Right lobe of liver (tissue), 6 donors: ENCODE data around the gene RAB43. TPM values are rescaled to one million over a fixed set of nuclear protein-coding genes. Genes with fewer than 3 reads are reported as not detected.
"Not testable (repeated sequence)": the region's sequence is repeated elsewhere in the genome, so short reads cannot be mapped to it uniquely, and the experiment has no call there.

Source experiments
- ATAC-seq, 4 donors: fragments of 200-7000 bp; cut with Tn5 transposase; one replicate each; pipeline ENCODE4 v1.9.1; 2020; ENCODE audit warnings: mild to moderate bottlenecking in 4 of 4, moderate library complexity in 4 of 4
- DNase-seq, 3 donors: peaks; one replicate each; pipeline ENCODE4 v3.0.0-alpha.2; 2020
- H3K27ac ChIP-seq, 3 donors: fragments of 200-600 bp; one replicate each; pipeline ENCODE4 v1.8.0; 2022
- H3K27me3 ChIP-seq, 2 donors: fragments of 200-600 bp; one replicate each; pipeline ENCODE4 v1.8.0; 2022
- H3K36me3 ChIP-seq, 4 donors: fragments of 200-600 bp; sonication (generic) in 1 of 4; one replicate each; pipeline versions ENCODE4 v1.5.1 to v1.8.0; 2017 to 2022; ENCODE audit warnings: control low read depth in 1 of 4
- H3K4me1 ChIP-seq, 4 donors: fragments of 200-600 bp; sonication (generic) in 1 of 4; one replicate each; pipeline versions ENCODE4 v1.5.1 to v1.8.0; 2017 to 2022; ENCODE audit warnings: control low read depth in 1 of 4
- H3K4me3 ChIP-seq, 3 donors: fragments of 200-600 bp; one replicate each; pipeline ENCODE4 v1.8.0; 2022
- H3K9me3 ChIP-seq, 4 donors: fragments of 200-600 bp; sonication (generic) in 1 of 4; one replicate each; pipeline versions ENCODE4 v1.5.1 to v1.8.0; 2017 to 2022; ENCODE audit warnings: control low read depth in 1 of 4
- POLR2A ChIP-seq: fragments of 450-650 bp; IDR thresholded peaks from one replicate; pipeline ENCODE4 v1.6.1; 2017; ENCODE audit warnings: antibody characterized with exemption, mild to moderate bottlenecking
- WGBS: methylation state at CpG from one replicate; pipeline ENCODE4 v1.1.6; 2018; ENCODE audit warnings: low coverage, low lambda C conversion rate; ENCODE audit not compliant: insufficient coverage; ENCODE audit errors: missing lambda C conversion rate; 5-methylcytosine and 5-hydroxymethylcytosine counted together
- intact Hi-C, 2 donors: fragments of 100-400 bp; cut with DNase I; formaldehyde crosslinking; loops; one replicate each; pipeline versions ENCODE4 v1.11.2 to v1.14.1; 2022
- long read RNA-seq: library from polyadenylated mRNA; unstranded; transcript quantifications from one replicate; pipeline ENCODE4 v2.0.0, GENCODE V29; 2019
- total RNA-seq, 6 experiments: library from RNA; depleted of rRNA in 2 of 6; stranded (reverse); fragments of >200 nt in 2 of 6; fragmentation: NEBNext Ultra II Directional in 3 of 6; extraction: Animal tissue kit (Norgen Biotek cat#: 25700) in 3 of 6; gene quantifications; one replicate each; pipeline versions ENCODE4 v1.1.0 to v1.2.4, GENCODE V29; 2016 to 2023
- TF ChIP-seq, protein P1 (sequence below), 4 donors: fragments of 200-600 bp in 3 of 4; fragments of 450-650 bp in 1 of 4; IDR thresholded peaks; one replicate each; pipeline versions ENCODE4 v1.5.1 to v1.8.0; 2016 to 2022; ENCODE audit warnings: antibody characterized with exemption in 4 of 4, mild to moderate bottlenecking in 2 of 4
- donor health status: DM: no; HTN: yes; CAD: no.
- donor health status: DM: no; HTN: no; CAD: no.
- donor health status: DM: no; HTN: no; CAD: no.
- donor health status: DM: no; HTN: yes; CAD: no.
- donor health status: DM: no; HTN: yes; CAD: no.

Gene RAB43
- 10 to 100 TPM; 21.8 to 67.2 (median 38.5) TPM for total RNA-seq
- long read RNA-seq, result 0 reads

DNA sequence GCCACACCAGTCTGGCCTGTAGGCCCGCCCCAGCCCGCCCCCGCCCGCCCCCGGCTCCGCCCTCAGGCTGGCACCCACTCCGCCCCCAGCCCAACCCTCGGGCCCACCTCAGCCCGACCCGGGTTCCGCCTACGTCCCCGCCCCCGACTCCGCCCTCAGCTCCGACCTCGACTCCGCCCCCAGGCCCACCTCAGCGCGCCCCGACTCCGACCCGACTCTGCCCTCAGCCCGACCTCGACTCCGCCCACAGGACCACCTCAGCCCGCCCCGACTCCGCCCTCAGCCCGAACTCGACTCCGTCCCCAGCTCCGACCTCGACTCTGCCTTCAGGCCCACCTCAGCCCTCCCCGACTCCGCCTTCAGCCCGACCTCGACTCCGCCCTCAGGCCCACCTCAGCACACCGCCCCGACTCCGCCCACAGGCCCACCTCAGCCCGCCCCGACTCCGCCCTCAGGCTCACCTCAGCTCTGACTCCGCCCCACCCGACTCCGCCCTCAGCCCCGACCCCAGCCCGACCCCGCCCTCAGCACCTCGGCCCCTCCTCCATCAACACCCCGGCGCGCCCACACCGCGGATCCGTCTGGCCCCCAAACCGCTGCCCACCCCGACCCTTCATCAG is at the start of gene RAB43:
RAB43 (minus strand) TSS at position 13 of the 620 bp plus-strand sequence. CDS start 315 bp downstream, outside the sequence.
- TF ChIP-seq, protein P1, sequence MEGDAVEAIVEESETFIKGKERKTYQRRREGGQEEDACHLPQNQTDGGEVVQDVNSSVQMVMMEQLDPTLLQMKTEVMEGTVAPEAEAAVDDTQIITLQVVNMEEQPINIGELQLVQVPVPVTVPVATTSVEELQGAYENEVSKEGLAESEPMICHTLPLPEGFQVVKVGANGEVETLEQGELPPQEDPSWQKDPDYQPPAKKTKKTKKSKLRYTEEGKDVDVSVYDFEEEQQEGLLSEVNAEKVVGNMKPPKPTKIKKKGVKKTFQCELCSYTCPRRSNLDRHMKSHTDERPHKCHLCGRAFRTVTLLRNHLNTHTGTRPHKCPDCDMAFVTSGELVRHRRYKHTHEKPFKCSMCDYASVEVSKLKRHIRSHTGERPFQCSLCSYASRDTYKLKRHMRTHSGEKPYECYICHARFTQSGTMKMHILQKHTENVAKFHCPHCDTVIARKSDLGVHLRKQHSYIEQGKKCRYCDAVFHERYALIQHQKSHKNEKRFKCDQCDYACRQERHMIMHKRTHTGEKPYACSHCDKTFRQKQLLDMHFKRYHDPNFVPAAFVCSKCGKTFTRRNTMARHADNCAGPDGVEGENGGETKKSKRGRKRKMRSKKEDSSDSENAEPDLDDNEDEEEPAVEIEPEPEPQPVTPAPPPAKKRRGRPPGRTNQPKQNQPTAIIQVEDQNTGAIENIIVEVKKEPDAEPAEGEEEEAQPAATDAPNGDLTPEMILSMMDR (IDR thresholded peaks at IDR 0.05), result no peak
- TF ChIP-seq POLR2A, result no peak
- 10% methylated on average over 20 of the region's 60 CpGs for WGBS

DNA sequence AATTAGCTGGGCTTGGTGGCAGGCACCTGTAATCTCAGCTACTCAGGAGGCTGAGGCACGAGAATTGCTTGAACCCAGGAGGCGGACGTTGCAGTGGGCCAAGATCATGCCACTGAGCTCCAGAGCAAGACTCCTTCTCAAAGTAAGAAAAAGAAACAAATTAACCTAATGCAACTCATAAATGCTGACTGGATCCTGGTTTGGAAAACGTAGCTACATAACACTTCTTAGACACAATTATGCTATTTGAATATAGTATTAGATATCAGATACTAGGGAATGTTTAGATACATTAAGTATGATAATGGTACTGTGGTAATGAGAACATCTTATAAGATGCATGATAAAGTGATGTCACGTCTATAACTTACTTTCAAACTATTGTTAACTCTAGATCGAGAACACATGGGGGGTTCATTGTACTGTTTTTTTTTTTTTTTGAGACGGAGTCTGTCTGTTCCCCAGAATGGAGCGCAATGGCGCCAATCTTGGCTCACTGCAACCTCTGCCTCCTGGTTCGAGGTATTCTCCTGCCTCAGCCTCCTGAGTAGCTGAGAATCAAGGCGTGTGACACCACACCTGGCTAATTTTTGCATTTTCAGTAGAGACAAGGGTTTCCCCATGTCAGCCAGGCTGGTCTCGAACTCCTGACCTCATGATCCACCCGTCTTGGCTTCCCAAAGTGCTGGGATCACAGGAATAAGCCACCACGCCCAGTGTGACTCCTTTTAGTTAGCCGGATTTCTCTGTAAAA is 45.2 kb upstream of the RAB43 start:
- peak in 1 of 3 donors; percentile 21 for DNase-seq
- no peak for ATAC-seq
- WGBS, result 84% methylated on average over 15 of the region's 15 CpGs
- H3K4me1 ChIP-seq, result peaks cover 0 to 14% (median 4%) of the 10 kb centered on the region in 4 donors
- peaks cover 11 to 54% (median 40%) of the 10 kb centered on the region in 4 donors for H3K36me3 ChIP-seq
- H3K9me3 ChIP-seq, result no peaks in the 10 kb centered on the region
- intact Hi-C loops, result loop anchor here in 1 of 2 donors (5.0 kb wide), 1 partner anchor 86 kb away; no protein-coding TSS in a partner anchor
- no peak overlapping the region for H3K27ac ChIP-seq
- no peaks in the 10 kb centered on the region for H3K27me3 ChIP-seq
- TF ChIP-seq, protein P1 (IDR thresholded peaks at IDR 0.05), result no peak
- TF ChIP-seq POLR2A, result no peak
- H3K4me3 ChIP-seq, result no peak overlapping the region

More for the DNA sequence above, at the start of gene RAB43:
- H3K4me1 ChIP-seq, result peaks cover 0 to 38% (median 16%) of the 10 kb centered on the region in 4 donors
- H3K36me3 ChIP-seq, result no peaks in the 10 kb centered on the region
- ATAC-seq (peak; percentile 65 to 83 (median 70)), DNase-seq (peak; percentile 96 to 97 (median 96))
- H3K9me3 ChIP-seq, result no peaks in the 10 kb centered on the region
- H3K27ac ChIP-seq, result peak within 1 kb of the TSS; percentile 95 to 97 (median 96)
- peak within 1 kb of the TSS; percentile 80 to 97 (median 90) for H3K4me3 ChIP-seq
- intact Hi-C loops, result no loop called here
- H3K27me3 ChIP-seq, result no peaks in the 10 kb centered on the region

DNA sequence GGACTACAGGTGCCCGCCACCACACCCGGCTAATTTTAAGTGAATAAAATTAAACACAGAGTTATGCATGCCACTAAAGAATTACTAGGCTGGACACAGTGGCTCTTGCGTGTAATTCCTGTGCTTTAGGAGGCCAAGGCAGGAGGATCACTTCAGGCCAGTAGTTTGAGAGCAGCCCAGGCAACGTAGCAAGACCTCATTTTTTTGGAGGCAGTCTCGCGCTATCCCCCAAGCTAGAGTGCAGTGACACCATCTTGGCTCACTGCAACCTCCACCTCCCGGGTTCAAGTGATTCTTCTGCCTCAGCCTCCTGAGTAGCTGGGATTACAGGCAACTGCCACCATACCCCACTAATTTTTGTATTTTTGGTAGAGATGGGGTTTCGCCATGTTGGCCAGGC is 44.0 kb upstream of the RAB43 start:
- not testable (repeated sequence) for H3K27ac ChIP-seq, DNase-seq, H3K4me3 ChIP-seq, H3K27me3 ChIP-seq, H3K9me3 ChIP-seq, ATAC-seq
- intact Hi-C loops, result loop anchor here in 1 of 2 donors (5.0 kb wide), 1 partner anchor 87 kb away; no protein-coding TSS in a partner anchor
- H3K36me3 ChIP-seq, result peaks cover 11 to 43% (median 31%) of the 10 kb centered on the region in 4 donors
- H3K4me1 ChIP-seq, result peaks cover 0 to 14% (median 0%) of the 10 kb centered on the region in 4 donors
- 100% methylated on average over 2 of the region's 8 CpGs for WGBS

DNA sequence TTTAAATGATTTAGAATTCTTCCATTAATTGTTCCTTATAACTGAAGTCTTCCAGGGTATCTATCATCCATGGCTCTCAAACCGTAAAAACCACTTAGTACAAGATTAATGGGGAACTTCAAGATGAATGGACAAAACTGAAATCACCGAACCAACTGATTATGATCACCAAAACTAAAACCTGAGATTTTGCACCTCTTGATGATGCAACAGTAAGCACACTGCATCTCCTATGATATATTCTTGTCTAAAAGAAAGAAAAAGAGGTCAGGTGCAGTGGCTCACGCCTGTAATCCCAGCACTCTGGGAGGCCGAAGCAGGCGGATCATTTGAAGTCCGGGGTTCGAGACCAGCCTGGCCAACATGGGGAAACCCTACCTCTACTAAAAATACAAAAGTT is 42.9 kb upstream of the RAB43 start:
- H3K4me1 ChIP-seq, result peaks cover 0 to 18% (median 0%) of the 10 kb centered on the region in 4 donors
- WGBS, result 59% methylated on average over 3 of the region's 7 CpGs
- no peak for DNase-seq
- no peaks in the 10 kb centered on the region for H3K9me3 ChIP-seq
- no peaks in the 10 kb centered on the region for H3K27me3 ChIP-seq
- intact Hi-C loops, result no loop called here
- no peak for ATAC-seq
- TF ChIP-seq, protein P1 (IDR thresholded peaks at IDR 0.05), result no peak
- no peak for TF ChIP-seq POLR2A
- no peak overlapping the region for H3K27ac ChIP-seq
- peaks cover under 1 to 32% (median 21%) of the 10 kb centered on the region in 4 donors for H3K36me3 ChIP-seq
- no peak overlapping the region for H3K4me3 ChIP-seq
